ENCODE results near the gene TBC1D22B.
A peak's percentile ranks its signal among the peaks of the same experiment; 100 is the strongest.
"Not testable (repeated sequence)": the region's sequence is repeated elsewhere in the genome, so short reads cannot be mapped to it uniquely, and the experiment has no call there.

The TBC1D22B gene

GRCh38 chr6:37314487-37315156 lies 57.0 kb downstream of the TBC1D22B start:
- Histone ChIP-seq H3K27ac (no peak overlapping the region), H3K4me3 (no peak overlapping the region)

DNA sequence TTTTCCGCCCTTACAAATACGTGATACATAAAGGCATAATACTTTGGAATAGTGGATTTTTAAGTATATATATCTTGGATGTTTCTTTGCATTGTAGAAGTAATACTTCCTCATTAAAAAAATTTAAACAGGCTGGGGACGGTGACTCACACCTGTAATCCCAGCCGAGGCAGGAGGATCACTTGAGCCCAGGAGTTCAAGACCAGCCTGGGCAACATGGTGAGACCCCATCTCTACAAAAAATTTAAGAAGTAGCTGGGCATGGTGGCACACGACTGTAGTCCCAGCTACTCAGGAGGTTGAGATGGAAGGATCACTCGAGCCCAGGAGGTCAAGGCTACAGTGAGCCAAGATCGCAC lies 57.6 kb downstream of the TBC1D22B start:
- H3K27ac ChIP-seq = no peak overlapping the region
- H3K4me3 ChIP-seq = no peak overlapping the region

DNA sequence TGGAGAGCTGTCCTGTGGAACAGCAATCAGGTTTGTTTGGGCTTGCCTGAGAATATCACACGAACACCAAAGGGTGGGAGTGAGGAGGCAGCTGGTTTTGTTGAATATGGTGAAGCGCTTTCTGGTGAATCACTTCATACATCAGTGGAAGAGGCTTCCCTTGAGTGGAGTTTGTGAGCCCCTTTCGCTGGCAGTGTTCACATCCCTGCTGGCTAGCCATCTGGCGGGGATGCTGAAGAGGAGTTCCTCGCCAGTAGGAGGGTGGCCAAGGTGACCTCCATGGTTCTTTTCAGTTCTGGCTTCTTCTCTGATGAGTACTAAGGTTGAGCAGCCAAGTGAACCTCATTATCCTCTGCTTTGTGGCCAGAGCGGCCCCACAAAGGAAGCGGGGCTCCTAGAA lies 58.5 kb downstream of the TBC1D22B start:
- no peak overlapping the region for H3K4me3 ChIP-seq
- no peak overlapping the region for H3K27ac ChIP-seq

DNA sequence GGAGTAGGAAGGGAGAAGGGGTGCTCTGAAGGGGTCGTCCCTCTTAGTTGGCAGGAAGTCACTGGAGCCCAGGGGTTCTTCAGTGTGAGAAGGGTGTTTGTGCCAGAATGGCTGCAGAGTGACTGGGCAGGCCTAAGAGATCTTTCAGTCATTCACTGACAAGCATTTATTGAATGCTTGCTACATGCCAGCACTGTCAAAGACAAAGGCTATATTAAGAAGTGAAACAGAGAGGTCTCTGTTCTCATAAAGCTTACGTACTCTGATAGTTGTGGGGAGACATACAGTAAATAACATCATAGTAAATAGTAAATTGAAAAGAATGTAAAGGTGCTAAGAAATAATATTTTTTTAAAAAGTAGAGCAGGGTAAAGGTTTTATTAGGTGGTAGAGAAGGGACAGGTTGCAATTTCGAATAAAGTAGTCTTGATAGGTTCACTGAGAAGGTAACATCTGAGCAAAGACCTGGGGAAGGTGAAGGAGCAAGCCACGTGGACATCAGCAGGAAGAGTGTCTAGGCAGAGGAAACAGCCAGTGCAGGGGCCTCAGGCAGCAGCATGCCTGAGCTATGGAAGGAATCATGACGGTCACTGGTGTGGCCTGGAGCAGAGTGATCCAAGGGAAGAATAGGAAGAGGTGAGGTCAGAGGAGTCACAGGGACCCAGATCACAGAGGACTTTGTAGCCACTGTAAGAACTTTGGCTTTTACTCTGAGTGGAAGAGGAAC lies 59.9 kb downstream of the TBC1D22B start:
- H3K4me3 ChIP-seq = no peak overlapping the region
- no peak overlapping the region for H3K27ac ChIP-seq

DNA sequence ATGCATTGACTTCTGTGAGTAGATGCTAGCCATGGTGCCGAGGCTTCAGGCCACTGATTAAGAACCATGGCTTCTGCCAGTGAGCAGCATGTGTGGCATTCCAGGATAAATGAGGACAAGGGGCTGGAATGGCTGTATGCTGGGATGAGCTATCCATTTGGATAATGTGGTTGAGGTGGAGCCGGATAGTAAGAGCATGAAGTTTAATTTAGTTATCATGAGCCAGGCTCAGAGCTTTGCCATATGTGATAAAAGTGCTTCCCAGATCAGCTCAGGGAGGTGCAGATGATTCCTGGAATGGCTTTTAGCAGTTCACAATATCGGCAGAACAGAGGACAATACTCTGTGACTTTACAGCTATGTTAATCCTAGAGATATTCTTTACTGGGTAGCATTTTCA lies 61.6 kb downstream of the TBC1D22B start:
- Histone ChIP-seq H3K27ac (no peak overlapping the region), H3K4me3 (no peak overlapping the region)

- Histone ChIP-seq H3K27ac (no peak overlapping the region), H3K4me3 (no peak overlapping the region)
These were observed 62.4 kb downstream of the TBC1D22B start for GRCh38 chr6:37319856-37320480.

DNA sequence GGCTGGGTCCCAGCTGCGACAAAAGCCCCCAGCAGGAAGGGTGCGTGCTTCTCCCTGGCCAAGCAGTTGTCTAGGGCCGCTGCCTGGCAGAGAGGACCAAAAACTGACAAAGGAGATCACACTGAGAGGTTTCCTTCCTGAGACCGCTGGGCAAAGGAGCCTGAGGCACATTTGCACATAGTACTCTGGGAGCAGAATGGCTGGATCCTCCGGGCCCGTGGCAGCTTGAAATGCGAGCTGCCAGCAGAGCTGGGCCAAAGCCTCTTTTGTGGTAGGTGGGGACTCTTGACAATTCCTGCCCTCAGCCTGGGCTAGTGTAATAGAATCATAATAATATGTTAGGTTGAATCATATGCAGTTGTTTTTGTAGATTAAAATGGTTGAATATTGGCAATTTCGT lies 63.1 kb downstream of the TBC1D22B start:
- Histone ChIP-seq H3K4me3 (no peak overlapping the region), H3K27ac (peak overlapping the region in 1 of 21 experiments; percentile 12)

DNA sequence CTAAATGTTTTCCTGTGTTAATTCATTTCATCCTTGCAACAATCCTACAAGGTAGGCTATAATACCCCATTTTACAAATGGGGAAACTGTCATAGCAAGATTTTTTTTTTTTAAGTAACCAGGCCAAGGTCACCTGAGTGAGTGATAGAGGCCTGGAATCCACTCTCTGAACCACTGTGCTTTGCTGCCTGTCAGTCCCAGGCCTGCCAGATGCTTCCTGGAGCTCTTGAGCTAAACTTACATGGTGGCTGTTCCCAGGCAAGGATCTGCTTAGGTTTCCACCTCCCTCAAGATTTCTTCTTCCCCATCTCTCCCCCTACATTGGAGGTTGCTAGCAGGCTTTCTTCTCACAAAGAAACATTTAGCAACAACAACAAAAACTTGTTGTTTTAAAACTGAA lies 63.5 kb downstream of the TBC1D22B start:
- no peak overlapping the region for H3K27ac ChIP-seq
- no peak overlapping the region for H3K4me3 ChIP-seq

DNA sequence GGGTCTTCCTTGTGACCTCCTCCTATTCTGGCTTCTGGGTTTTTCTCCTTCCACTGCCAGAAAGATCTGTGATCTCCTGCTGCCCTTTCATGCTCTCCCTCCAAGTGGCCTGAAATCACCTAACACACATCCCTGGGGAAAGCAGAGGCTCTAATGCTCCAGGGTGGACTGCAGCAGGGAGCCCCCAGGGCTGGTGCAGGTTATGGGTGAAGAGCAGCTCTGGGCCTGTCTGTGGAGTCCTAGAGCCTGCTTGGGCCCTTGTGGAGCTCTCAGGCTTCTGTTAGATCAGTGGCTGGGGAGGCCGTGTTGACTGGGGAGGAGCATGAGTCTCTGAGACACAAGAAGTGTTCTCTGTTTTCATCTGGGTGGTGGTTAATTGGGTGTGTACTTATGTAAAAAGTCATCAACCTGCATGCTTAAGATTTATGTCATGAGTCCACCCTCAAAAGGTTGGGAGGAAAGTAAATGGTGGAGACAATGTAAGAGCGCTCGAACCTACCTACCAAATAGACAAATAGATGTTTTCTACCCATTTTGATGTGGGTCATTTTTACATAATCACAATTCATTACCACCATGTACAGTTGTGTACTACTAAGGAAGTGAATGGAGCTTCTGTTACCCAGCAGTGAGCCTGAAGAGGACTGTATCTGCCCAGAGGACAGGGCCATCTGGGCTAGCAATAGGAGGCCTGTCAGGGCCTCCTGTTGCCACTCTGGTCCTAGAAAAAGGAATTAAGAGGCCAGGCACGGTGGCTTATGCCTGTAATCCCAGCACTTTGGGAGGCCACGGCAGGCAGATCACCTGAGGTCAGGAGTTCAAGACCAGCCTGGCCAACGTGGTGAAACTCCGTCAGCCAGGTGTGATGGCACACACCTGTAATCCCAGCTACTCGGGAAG lies 64.2 kb downstream of the TBC1D22B start:
- H3K27ac ChIP-seq = no peak overlapping the region
- no peak overlapping the region for H3K4me3 ChIP-seq

DNA sequence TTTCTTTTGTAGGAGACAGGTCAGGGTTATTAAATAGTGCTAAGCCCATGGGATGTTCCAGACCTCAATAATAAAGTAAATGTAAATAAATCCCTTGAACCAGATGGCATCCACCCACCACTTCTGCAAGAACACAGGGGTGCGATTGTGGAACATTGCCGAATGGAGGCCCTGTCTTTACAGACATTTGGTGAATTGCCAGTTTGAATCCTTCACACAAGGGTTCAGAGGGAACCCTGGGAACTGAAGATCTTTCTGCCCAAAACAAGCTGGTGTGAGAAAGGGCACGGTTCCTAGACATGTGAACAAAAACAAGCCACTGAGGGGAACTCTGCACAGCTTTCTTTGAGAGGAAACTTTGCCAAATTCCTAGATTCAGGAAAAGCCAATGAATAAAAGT lies 66.0 kb downstream of the TBC1D22B start:
- Histone ChIP-seq H3K4me3 (no peak overlapping the region), H3K27ac (no peak overlapping the region)

- Histone ChIP-seq H3K27ac (no peak overlapping the region), H3K4me3 (no peak overlapping the region)
These were observed 66.8 kb downstream of the TBC1D22B start for GRCh38 chr6:37324131-37325033.

- not testable (repeated sequence) for H3K4me3 ChIP-seq, H3K27ac ChIP-seq
These were observed 72.8 kb downstream of the TBC1D22B start for GRCh38 chr6:37330345-37330744.

DNA sequence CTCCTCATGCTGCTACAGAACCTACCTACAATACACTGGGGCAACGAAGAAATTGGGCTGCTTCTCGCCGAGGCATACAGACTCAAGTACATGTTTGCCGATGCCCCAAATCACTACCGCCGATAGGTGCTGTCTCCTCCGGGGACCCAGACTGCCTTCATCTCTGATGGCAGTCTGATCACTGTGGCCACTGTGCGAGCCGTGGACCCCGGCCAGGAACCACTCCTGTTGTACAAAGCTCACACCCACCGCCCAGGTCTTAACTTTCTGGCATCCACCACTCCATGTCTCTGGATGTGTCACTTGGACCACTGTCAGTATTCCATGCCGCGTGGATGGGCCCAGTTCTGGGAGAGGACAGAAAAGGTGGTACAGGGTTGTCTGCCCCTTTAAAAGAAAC lies 73.5 kb downstream of the TBC1D22B start:
- Histone ChIP-seq H3K4me3 (no peak overlapping the region), H3K27ac (no peak overlapping the region)

GRCh38 chr6:37332894-37333293 lies 75.3 kb downstream of the TBC1D22B start:
- Histone ChIP-seq H3K27ac (no peak overlapping the region), H3K4me3 (no peak overlapping the region)

- no peak overlapping the region for H3K27ac ChIP-seq
- H3K4me3 ChIP-seq = no peak overlapping the region
These were observed 76.5 kb downstream of the TBC1D22B start for GRCh38 chr6:37334047-37334446.

- H3K4me3 ChIP-seq = not testable (repeated sequence)
These were observed 80.7 kb downstream of the TBC1D22B start for GRCh38 chr6:37338317-37338716.

GRCh38 chr6:37338745-37339255 lies 81.2 kb downstream of the TBC1D22B start:
- no peak overlapping the region for H3K4me3 ChIP-seq

More at GRCh38 chr6:37338317-37338716, 80.7 kb downstream of the TBC1D22B start:
- not testable (repeated sequence) for H3K27ac ChIP-seq

GRCh38 chr6:37339741-37340638 lies 82.4 kb downstream of the TBC1D22B start:
- no peak overlapping the region for H3K27ac ChIP-seq
- H3K4me3 ChIP-seq = no peak overlapping the region

More at GRCh38 chr6:37338745-37339255, 81.2 kb downstream of the TBC1D22B start:
- no peak overlapping the region for H3K27ac ChIP-seq

Data from skin epidermis (tissue), 12 donors.